Liver (tissue), 9 donors: ENCODE measurements around the gene GLB1L3. TPM values are rescaled to one million over a fixed set of nuclear protein-coding genes. Genes with fewer than 3 reads are reported as not detected.
A peak's percentile ranks its signal among the peaks of the same experiment; 100 is the strongest.

Experiments used
- DNase-seq: peaks from one replicate; pipeline ENCODE4 v3.0.0-alpha.2; 2017; ENCODE audit warnings: low spot score
- H3K27ac ChIP-seq, 2 donors: one replicate each; pipeline ENCODE4 v1.7.0; 2013; ENCODE audit warnings: inconsistent platforms in 2 of 2, low read length in 2 of 2, control low read depth in 1 of 2, low read depth in 1 of 2, mild to moderate bottlenecking in 1 of 2
- H3K27me3 ChIP-seq, 4 donors: one replicate each; pipeline versions ENCODE4 v1.6.1 to v1.7.0; 2013; ENCODE audit warnings: low read length in 3 of 4, inconsistent platforms in 1 of 4, mild to moderate bottlenecking in 1 of 4, moderate library complexity in 1 of 4; ENCODE audit not compliant: control insufficient read depth in 4 of 4, insufficient read depth in 4 of 4
- H3K36me3 ChIP-seq, 4 donors: one replicate each; pipeline versions ENCODE4 v1.6.1 to v1.7.0; 2013; ENCODE audit warnings: low read length in 3 of 4, mild to moderate bottlenecking in 3 of 4, low read depth in 1 of 4, moderate library complexity in 1 of 4; ENCODE audit not compliant: control insufficient read depth in 4 of 4, insufficient read depth in 3 of 4
- H3K4me1 ChIP-seq, 4 donors: one replicate each; pipeline versions ENCODE4 v1.6.1 to v1.7.0; 2013; ENCODE audit warnings: low read length in 3 of 4, mild to moderate bottlenecking in 3 of 4, moderate library complexity in 1 of 4; ENCODE audit not compliant: control insufficient read depth in 4 of 4, insufficient read depth in 4 of 4
- H3K4me3 ChIP-seq, 3 donors: one replicate each; pipeline versions ENCODE4 v1.6.1 to v1.7.0; 2013; ENCODE audit warnings: low read length in 3 of 3, control low read depth in 1 of 3, low read depth in 1 of 3, mild to moderate bottlenecking in 1 of 3
- H3K9ac ChIP-seq, 2 donors: one replicate each; pipeline ENCODE4 v1.7.0; 2013; ENCODE audit warnings: low read length in 2 of 2, mild to moderate bottlenecking in 2 of 2, moderate library complexity in 2 of 2, control low read depth in 1 of 2, low read depth in 1 of 2
- H3K9me3 ChIP-seq, 4 donors: one replicate each; pipeline versions ENCODE4 v1.6.1 to v1.7.0; 2013; ENCODE audit warnings: low read length in 3 of 4; ENCODE audit not compliant: control insufficient read depth in 4 of 4
- EGR1 ChIP-seq, 2 donors: IDR thresholded peaks; 2 replicates each; pipeline ENCODE4 v1.6.1; 2016 to 2018; ENCODE audit warnings: antibody characterized with exemption in 2 of 2, low read depth in 2 of 2
- FOXA1 ChIP-seq: IDR thresholded peaks from 2 replicates; pipeline ENCODE4 v1.6.1; 2016; ENCODE audit warnings: antibody characterized with exemption
- FOXA2 ChIP-seq: IDR thresholded peaks from 2 replicates; pipeline ENCODE4 v1.6.1; 2016; ENCODE audit warnings: antibody characterized with exemption
- HNF4G ChIP-seq: IDR thresholded peaks from 2 replicates; pipeline ENCODE4 v1.6.1; 2016; ENCODE audit warnings: antibody characterized with exemption
- JUND ChIP-seq, 2 donors: IDR thresholded peaks; 2 replicates each; pipeline ENCODE4 v1.6.1; 2016; ENCODE audit warnings: antibody characterized with exemption in 2 of 2
- NR2F2 ChIP-seq: IDR thresholded peaks from 2 replicates; pipeline ENCODE4 v1.6.1; 2016; ENCODE audit warnings: antibody characterized with exemption
- RAD21 ChIP-seq, 2 donors: IDR thresholded peaks; 2 replicates each; pipeline ENCODE4 v1.6.1; 2016; ENCODE audit warnings: antibody characterized with exemption in 2 of 2, mild to moderate bottlenecking in 2 of 2
- SP1 ChIP-seq: IDR thresholded peaks from 2 replicates; pipeline ENCODE4 v1.6.1; 2018; ENCODE audit warnings: antibody characterized with exemption, mild to moderate bottlenecking
- TAF1 ChIP-seq: conservative IDR thresholded peaks from 2 replicates; pipeline ENCODE4 v1.6.1; 2016; ENCODE audit warnings: antibody characterized with exemption, mild to moderate bottlenecking
- WGBS: extraction: QIAGEN DNeasy Blood & Tissue Kit; methylation state at CpG from one replicate; pipeline ENCODE4 v1.1.7; 2013; 5-methylcytosine and 5-hydroxymethylcytosine counted together
- polyA plus RNA-seq, 2 donors: library from polyadenylated mRNA; stranded (reverse) in 1 of 2; unstranded in 1 of 2; fragments of 200-250 nt in 1 of 2; fragments of >200 nt in 1 of 2; fragmentation: Nextera tagmentation in 1 of 2; extraction: Ambion mirVana in 1 of 2; gene quantifications; one replicate each; pipeline versions ENCODE4 v1.2.1 to v1.2.3, GENCODE V29; 2013 to 2015
- total RNA-seq, 2 donors: library from RNA; depleted of rRNA; stranded (reverse); fragments of >200 nt; gene quantifications; one replicate each; pipeline ENCODE4 v1.2.3, GENCODE V29; 2014
- TF ChIP-seq, protein P1 (sequence below): IDR thresholded peaks from 2 replicates; pipeline ENCODE4 v1.6.1; 2016; ENCODE audit warnings: antibody characterized with exemption
- TF ChIP-seq, protein P2 (sequence below): fragments of 150-350 bp; IDR thresholded peaks from 2 replicates; pipeline ENCODE4 v1.5.1; 2017; ENCODE audit warnings: improper control_type of control experiment, low read depth, low read length; ENCODE audit not compliant: missing input control
- TF ChIP-seq, protein P3 (sequence below): IDR thresholded peaks from 2 replicates; pipeline ENCODE4 v1.6.1; 2016; ENCODE audit warnings: antibody characterized with exemption
- TF ChIP-seq, protein P4 (sequence below): IDR thresholded peaks from 2 replicates; pipeline ENCODE4 v1.6.1; 2016; ENCODE audit warnings: antibody characterized with exemption, mild to moderate bottlenecking
- donor health status: healthy.
- donor health status: healthy.
- donor health status: healthy.
- donor health status: healthy.
- donor health status: healthy.

GLB1L3 gene
- total and polyA plus RNA-seq, 4 donors = 0.08 TPM; not detected in 3

DNA sequence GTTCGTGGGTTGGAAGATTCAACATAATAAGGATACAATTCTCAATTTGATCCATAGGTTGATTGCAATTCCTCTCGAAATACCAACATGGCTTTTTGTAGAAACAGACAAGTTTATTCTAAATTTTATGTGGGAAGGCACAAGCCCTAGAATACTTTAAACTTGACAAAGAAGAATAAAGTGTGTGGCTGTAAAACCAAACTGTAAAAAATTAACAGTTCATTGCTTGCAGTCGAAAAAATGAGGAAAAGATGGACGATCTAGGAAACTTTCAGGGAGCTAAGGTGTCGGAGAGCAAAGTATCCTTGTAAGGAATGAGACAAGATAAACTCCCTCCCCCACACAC, 1.0 kb upstream of the GLB1L3 start:
- Histone ChIP-seq H3K4me1 (peaks cover 10 to 21% (median 16%) of the 10 kb centered on the region in 4 donors), H3K27ac (no peak overlapping the region), H3K36me3 (no peaks in the 10 kb centered on the region), H3K9ac (no peak overlapping the region), H3K9me3 (no peaks in the 10 kb centered on the region), H3K27me3 (peaks cover 4 to 23% (median 8%) of the 10 kb centered on the region in 4 donors), H3K4me3 (no peak overlapping the region)
- DNase-seq = no peak
- no peak for TF ChIP-seq FOXA2
- TF ChIP-seq, protein P1, sequence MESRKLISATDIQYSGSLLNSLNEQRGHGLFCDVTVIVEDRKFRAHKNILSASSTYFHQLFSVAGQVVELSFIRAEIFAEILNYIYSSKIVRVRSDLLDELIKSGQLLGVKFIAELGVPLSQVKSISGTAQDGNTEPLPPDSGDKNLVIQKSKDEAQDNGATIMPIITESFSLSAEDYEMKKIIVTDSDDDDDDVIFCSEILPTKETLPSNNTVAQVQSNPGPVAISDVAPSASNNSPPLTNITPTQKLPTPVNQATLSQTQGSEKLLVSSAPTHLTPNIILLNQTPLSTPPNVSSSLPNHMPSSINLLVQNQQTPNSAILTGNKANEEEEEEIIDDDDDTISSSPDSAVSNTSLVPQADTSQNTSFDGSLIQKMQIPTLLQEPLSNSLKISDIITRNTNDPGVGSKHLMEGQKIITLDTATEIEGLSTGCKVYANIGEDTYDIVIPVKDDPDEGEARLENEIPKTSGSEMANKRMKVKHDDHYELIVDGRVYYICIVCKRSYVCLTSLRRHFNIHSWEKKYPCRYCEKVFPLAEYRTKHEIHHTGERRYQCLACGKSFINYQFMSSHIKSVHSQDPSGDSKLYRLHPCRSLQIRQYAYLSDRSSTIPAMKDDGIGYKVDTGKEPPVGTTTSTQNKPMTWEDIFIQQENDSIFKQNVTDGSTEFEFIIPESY = no peak
- TF ChIP-seq FOXA1 = no peak
- TF ChIP-seq EGR1 (IDR thresholded peaks at IDR 0.05; ENCODE audit: low read depth in 2 of 2) = no peak
- no peak for TF ChIP-seq NR2F2
- TF ChIP-seq RAD21 (IDR thresholded peaks at IDR 0.05) = no peak
- TF ChIP-seq, protein P2, sequence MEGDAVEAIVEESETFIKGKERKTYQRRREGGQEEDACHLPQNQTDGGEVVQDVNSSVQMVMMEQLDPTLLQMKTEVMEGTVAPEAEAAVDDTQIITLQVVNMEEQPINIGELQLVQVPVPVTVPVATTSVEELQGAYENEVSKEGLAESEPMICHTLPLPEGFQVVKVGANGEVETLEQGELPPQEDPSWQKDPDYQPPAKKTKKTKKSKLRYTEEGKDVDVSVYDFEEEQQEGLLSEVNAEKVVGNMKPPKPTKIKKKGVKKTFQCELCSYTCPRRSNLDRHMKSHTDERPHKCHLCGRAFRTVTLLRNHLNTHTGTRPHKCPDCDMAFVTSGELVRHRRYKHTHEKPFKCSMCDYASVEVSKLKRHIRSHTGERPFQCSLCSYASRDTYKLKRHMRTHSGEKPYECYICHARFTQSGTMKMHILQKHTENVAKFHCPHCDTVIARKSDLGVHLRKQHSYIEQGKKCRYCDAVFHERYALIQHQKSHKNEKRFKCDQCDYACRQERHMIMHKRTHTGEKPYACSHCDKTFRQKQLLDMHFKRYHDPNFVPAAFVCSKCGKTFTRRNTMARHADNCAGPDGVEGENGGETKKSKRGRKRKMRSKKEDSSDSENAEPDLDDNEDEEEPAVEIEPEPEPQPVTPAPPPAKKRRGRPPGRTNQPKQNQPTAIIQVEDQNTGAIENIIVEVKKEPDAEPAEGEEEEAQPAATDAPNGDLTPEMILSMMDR = no peak
- TF ChIP-seq, protein P3, sequence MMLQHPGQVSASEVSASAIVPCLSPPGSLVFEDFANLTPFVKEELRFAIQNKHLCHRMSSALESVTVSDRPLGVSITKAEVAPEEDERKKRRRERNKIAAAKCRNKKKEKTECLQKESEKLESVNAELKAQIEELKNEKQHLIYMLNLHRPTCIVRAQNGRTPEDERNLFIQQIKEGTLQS = no peak
- no peak for TF ChIP-seq HNF4G
- TF ChIP-seq TAF1 = no peak
- TF ChIP-seq, protein P4, sequence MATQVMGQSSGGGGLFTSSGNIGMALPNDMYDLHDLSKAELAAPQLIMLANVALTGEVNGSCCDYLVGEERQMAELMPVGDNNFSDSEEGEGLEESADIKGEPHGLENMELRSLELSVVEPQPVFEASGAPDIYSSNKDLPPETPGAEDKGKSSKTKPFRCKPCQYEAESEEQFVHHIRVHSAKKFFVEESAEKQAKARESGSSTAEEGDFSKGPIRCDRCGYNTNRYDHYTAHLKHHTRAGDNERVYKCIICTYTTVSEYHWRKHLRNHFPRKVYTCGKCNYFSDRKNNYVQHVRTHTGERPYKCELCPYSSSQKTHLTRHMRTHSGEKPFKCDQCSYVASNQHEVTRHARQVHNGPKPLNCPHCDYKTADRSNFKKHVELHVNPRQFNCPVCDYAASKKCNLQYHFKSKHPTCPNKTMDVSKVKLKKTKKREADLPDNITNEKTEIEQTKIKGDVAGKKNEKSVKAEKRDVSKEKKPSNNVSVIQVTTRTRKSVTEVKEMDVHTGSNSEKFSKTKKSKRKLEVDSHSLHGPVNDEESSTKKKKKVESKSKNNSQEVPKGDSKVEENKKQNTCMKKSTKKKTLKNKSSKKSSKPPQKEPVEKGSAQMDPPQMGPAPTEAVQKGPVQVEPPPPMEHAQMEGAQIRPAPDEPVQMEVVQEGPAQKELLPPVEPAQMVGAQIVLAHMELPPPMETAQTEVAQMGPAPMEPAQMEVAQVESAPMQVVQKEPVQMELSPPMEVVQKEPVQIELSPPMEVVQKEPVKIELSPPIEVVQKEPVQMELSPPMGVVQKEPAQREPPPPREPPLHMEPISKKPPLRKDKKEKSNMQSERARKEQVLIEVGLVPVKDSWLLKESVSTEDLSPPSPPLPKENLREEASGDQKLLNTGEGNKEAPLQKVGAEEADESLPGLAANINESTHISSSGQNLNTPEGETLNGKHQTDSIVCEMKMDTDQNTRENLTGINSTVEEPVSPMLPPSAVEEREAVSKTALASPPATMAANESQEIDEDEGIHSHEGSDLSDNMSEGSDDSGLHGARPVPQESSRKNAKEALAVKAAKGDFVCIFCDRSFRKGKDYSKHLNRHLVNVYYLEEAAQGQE = no peak
- TF ChIP-seq SP1 = no peak
- WGBS = 23% methylated on average over 5 of the region's 5 CpGs

DNA sequence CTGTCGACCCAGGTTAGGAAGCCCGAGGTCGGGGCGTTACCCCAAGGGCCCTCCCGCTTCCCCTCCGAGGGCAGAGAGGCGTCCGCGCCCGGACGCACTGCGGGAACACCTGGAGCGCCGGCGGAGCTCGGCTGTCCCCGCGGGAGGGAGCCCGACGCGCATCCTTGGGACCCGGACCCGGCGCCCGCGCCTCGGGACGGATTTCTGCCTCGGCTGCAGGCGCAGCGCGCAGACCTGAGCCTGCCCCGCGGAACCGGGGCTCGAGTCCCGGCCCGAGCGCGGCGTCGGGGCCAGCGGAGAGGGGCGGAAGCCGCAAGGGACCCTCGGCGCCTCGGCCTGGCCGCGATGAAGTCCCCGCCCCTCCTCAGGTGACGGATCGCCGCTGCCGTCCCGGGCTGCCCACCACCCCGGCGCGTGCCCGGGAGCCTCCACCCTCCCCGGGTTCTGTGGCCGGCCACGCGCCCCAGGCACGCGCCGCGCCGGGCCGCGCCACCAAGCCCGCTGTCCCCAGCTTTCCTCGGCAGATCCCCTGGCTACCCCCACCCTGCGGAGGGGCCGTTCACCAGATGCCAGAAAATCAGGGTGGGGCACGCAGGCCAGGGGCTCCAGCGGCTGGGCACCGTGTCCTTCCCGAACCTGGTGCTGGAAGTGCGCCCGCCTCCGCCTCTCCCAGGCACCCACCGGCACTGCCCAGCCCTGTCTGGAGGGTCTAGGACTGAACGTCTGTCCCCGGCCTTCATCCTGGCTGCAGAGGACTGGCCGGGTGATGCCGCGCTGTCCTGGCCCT, 410 bp downstream of the GLB1L3 start:
- Histone ChIP-seq H3K4me1 (peaks cover 10 to 21% (median 16%) of the 10 kb centered on the region in 4 donors), H3K27ac (no peak overlapping the region), H3K4me3 (peak overlapping the region in 1 of 3 donors; percentile 31), H3K9ac (no peak overlapping the region), H3K27me3 (peaks cover 4 to 23% (median 8%) of the 10 kb centered on the region in 4 donors), H3K36me3 (no peaks in the 10 kb centered on the region), H3K9me3 (no peaks in the 10 kb centered on the region)
- TF ChIP-seq SP1 = no peak
- TF ChIP-seq FOXA2 = no peak
- no peak for TF ChIP-seq NR2F2
- TF ChIP-seq JUND (IDR thresholded peaks at IDR 0.05) = no peak
- no peak for DNase-seq
- 3% methylated on average over 88 of the region's 88 CpGs for WGBS
